MCF 10A (cell line): ENCODE measurements around the gene PBRM1. TPM values are rescaled to one million over a fixed set of nuclear protein-coding genes. Genes with fewer than 3 reads are reported as not detected.

Experiments
- BruUV-seq: library from RNA; stranded (reverse); fragments of 400-500 nt; replicated peaks from 2 replicates; lab custom pipeline; 2021; lab: Mats Ljungman, UMichigan
- CTCF ChIA-PET: fragments of 300-600 bp; sonication (Branson Sonifier 250); formaldehyde crosslinking; extraction: SDS; loops from one replicate; lab custom pipeline; 2021; ENCODE audit warnings: antibody characterized with exemption, inconsistent platforms; lab: Yijun Ruan, JAX
- POLR2A ChIA-PET: fragments of 300-600, 350-650 bp; sonication (Branson Sonifier 250); formaldehyde crosslinking; extraction: SDS; loops from one replicate; lab custom pipeline; 2020; ENCODE audit warnings: antibody characterized with exemption, inconsistent platforms; lab: Yijun Ruan, JAX
- DNase-seq: peaks from one replicate; pipeline ENCODE4 v3.0.0-alpha.2; 2018; ENCODE audit not compliant: unreplicated experiment
- H3K27ac Mint-ChIP-seq: one replicate; pipeline ENCODE4 v1.8.0; 2022; ENCODE audit warnings: mild to moderate bottlenecking, low read depth, mixed read lengths; ENCODE audit not compliant: unreplicated experiment
- H3K27me3 Mint-ChIP-seq: one replicate; pipeline ENCODE4 v1.8.0; 2022; ENCODE audit warnings: mixed read lengths; ENCODE audit not compliant: insufficient read depth, unreplicated experiment
- H3K36me3 Mint-ChIP-seq: one replicate; pipeline ENCODE4 v1.8.0; 2022; ENCODE audit warnings: mild to moderate bottlenecking, moderate library complexity, mixed read lengths; ENCODE audit not compliant: insufficient read depth, unreplicated experiment
- H3K4me1 Mint-ChIP-seq: one replicate; pipeline ENCODE4 v1.8.0; 2022; ENCODE audit warnings: mixed read lengths; ENCODE audit not compliant: insufficient read depth, unreplicated experiment
- H3K4me3 Mint-ChIP-seq: one replicate; pipeline ENCODE4 v1.8.0; 2022; ENCODE audit warnings: mild to moderate bottlenecking, moderate library complexity, mixed read lengths; ENCODE audit not compliant: unreplicated experiment
- H3K9me3 Mint-ChIP-seq: one replicate; pipeline ENCODE4 v1.8.0; 2022; ENCODE audit warnings: mixed read lengths; ENCODE audit not compliant: unreplicated experiment
- intact Hi-C: fragments of 100-400 bp; cut with micrococcal nuclease; formaldehyde crosslinking; loops from 2 replicates; pipeline ENCODE4 v1.14.1; 2022
- total RNA-seq: library from RNA; stranded (reverse); gene quantifications from 2 replicates; pipeline ENCODE4 v1.2.3, GENCODE V29; 2022
- TF ChIP-seq, protein P1 (sequence below): fragments of 200-600 bp; IDR thresholded peaks from one replicate; pipeline ENCODE4 v1.8.0; 2022; ENCODE audit warnings: antibody characterized with exemption, mild to moderate bottlenecking; ENCODE audit not compliant: unreplicated experiment

Gene PBRM1
- total RNA-seq, 1 experiment from 2014 or later = 56.9 TPM

GRCh38 chr3:52693071-52693470 lies 7.4 kb upstream of the PBRM1 start:
- ChIA-PET CTCF (no interaction called here), POLR2A (interaction anchor here (0.6 to 4.8 kb wide), 4 partner anchors 8 to 27 kb away, joined by 3 to 30 read pairs (median 4); partner anchors contain the start of genes GLT8D1 and SPCS1)
- no peak for DNase-seq

GRCh38 chr3:52690560-52690959 lies 4.8 kb upstream of the PBRM1 start:
- no peak overlapping the region for H3K4me3 Mint-ChIP-seq
- H3K27ac Mint-ChIP-seq = no peak overlapping the region
- intact Hi-C loops = no loop called here
- H3K36me3 Mint-ChIP-seq = peaks cover 88% of the 10 kb centered on the region
- H3K27me3 Mint-ChIP-seq = no peaks in the 10 kb centered on the region
- TF ChIP-seq, protein P1, sequence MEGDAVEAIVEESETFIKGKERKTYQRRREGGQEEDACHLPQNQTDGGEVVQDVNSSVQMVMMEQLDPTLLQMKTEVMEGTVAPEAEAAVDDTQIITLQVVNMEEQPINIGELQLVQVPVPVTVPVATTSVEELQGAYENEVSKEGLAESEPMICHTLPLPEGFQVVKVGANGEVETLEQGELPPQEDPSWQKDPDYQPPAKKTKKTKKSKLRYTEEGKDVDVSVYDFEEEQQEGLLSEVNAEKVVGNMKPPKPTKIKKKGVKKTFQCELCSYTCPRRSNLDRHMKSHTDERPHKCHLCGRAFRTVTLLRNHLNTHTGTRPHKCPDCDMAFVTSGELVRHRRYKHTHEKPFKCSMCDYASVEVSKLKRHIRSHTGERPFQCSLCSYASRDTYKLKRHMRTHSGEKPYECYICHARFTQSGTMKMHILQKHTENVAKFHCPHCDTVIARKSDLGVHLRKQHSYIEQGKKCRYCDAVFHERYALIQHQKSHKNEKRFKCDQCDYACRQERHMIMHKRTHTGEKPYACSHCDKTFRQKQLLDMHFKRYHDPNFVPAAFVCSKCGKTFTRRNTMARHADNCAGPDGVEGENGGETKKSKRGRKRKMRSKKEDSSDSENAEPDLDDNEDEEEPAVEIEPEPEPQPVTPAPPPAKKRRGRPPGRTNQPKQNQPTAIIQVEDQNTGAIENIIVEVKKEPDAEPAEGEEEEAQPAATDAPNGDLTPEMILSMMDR = no peak
- ChIA-PET CTCF (interaction anchor here (0.6 to 1.5 kb wide), 2 partner anchors 14 to 112 kb away, joined by 3 to 4 read pairs; no protein-coding TSS in a partner anchor), POLR2A (interaction anchor here (1.5 to 4.8 kb wide), 2 partner anchors 15 to 20 kb away, joined by 3 to 30 read pairs; partner anchors contain the start of genes GLT8D1 and SPCS1)
- BruUV-seq = no TSS peak
- H3K4me1 Mint-ChIP-seq = peaks cover 13% of the 10 kb centered on the region
- DNase-seq = no peak
- H3K9me3 Mint-ChIP-seq = no peaks in the 10 kb centered on the region

More at GRCh38 chr3:52693071-52693470, 7.4 kb upstream of the PBRM1 start:
- no peak overlapping the region for H3K27ac Mint-ChIP-seq
- H3K4me3 Mint-ChIP-seq = no peak overlapping the region
- BruUV-seq = no TSS peak
- intact Hi-C loops = no loop called here
- H3K36me3 Mint-ChIP-seq = peaks cover 100% of the 10 kb centered on the region
- no peaks in the 10 kb centered on the region for H3K9me3 Mint-ChIP-seq
- H3K27me3 Mint-ChIP-seq = no peaks in the 10 kb centered on the region
- TF ChIP-seq, protein P1 = no peak
- peaks cover 13% of the 10 kb centered on the region for H3K4me1 Mint-ChIP-seq

- TF ChIP-seq, protein P1 = no peak
- DNase-seq = no peak
- H3K4me1 Mint-ChIP-seq = peaks cover 18% of the 10 kb centered on the region
- ChIA-PET POLR2A (interaction anchor here (0.6 to 7.5 kb wide), 5 partner anchors 8 to 152 kb away, joined by 3 to 92 read pairs (median 3); partner anchors contain the start of genes GLT8D1 and SPCS1), CTCF (interaction anchor here (0.5 to 1.9 kb wide), 3 partner anchors 10 to 69 kb away, joined by 3 to 4 read pairs (median 4); no protein-coding TSS in a partner anchor)
- H3K9me3 Mint-ChIP-seq = no peaks in the 10 kb centered on the region
- H3K36me3 Mint-ChIP-seq = peaks cover 74% of the 10 kb centered on the region
- BruUV-seq = no TSS peak
- H3K27ac Mint-ChIP-seq = no peak overlapping the region
- no peak overlapping the region for H3K4me3 Mint-ChIP-seq
- intact Hi-C loops = no loop called here
- H3K27me3 Mint-ChIP-seq = no peaks in the 10 kb centered on the region
Observed at GRCh38 chr3:52689151-52689550, 3.4 kb upstream of the PBRM1 start.

- Mint-ChIP-seq H3K27me3 (no peaks in the 10 kb centered on the region), H3K27ac (no peak overlapping the region), H3K4me3 (peak overlapping the region; percentile 99), H3K4me1 (peaks cover 18% of the 10 kb centered on the region), H3K9me3 (no peaks in the 10 kb centered on the region), H3K36me3 (peaks cover 65% of the 10 kb centered on the region)
- intact Hi-C loops = no loop called here
- no TSS peak for BruUV-seq
- TF ChIP-seq, protein P1 = no peak
- POLR2A ChIA-PET = interaction anchor here (0.6 to 7.7 kb wide), 4 partner anchors 9 to 17 kb away, joined by 3 to 104 read pairs (median 84); partner anchors contain the start of genes GLT8D1 and SPCS1
- DNase-seq = no peak
- CTCF ChIA-PET = interaction anchor here (0.7 to 1.9 kb wide), 3 partner anchors 10 to 339 kb away, joined by 3 to 4 read pairs (median 3); no protein-coding TSS in a partner anchor
Observed at GRCh38 chr3:52688266-52688665, 2.6 kb upstream of the PBRM1 start.
